Activated CD8-positive, alpha-beta memory T cell treated with anti-CD3 and anti-CD28 coated beads, Interleukin-2, amount 50 U/mL, for 24 hours (primary cell): ENCODE measurements around the gene MCC.
"Not testable (repeated sequence)": the region's sequence is repeated elsewhere in the genome, so short reads cannot be mapped to it uniquely, and the experiment has no call there.

Source experiments
- DNase-seq: peaks from one replicate; pipeline ENCODE4 v3.0.0-alpha.2; 2020; ENCODE audit errors: extremely low read depth

MCC gene

GRCh38 chr5:113081881-113082546 is 406.2 kb downstream of the MCC start:
- DNase-seq: no peak

DNA sequence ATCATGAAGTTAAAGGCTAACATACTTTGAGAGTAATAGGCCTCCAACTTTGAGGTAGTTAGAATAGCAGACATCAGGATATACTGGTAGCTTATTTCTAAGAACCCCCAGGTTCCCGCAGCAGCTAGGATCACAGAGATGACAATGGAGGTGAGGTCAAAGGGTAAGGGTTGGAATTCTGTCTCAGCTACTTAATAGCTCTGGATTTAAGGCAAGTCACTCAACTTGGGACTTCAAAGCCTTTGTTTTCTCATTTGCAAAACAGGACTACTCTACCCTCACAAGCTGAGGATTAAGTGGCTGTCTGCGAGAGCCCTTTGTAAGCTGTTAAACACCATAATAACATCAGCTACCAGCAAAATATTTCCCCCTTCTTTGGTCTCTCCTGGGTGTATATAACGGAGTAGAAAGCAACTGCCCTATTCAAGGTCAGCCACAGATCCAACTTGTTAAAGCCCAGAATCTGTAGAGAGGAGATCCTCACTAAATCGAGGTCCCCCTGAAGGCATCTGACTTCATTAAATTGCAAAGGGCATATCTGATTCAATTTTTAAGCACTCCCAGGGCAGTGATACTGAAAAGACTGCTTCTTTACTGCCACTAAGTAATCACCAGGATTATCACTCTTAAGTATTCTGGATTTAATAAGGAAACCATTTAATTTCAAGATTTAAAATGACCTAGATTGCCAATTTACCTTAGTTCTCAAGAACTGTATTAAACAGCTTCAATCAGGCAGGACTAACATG is 407.0 kb downstream of the MCC start:
- no peak for DNase-seq

GRCh38 chr5:113076649-113077048 is 411.6 kb downstream of the MCC start:
- not testable (repeated sequence) for DNase-seq

GRCh38 chr5:113075019-113075418 is 413.2 kb downstream of the MCC start:
- no peak for DNase-seq

DNA sequence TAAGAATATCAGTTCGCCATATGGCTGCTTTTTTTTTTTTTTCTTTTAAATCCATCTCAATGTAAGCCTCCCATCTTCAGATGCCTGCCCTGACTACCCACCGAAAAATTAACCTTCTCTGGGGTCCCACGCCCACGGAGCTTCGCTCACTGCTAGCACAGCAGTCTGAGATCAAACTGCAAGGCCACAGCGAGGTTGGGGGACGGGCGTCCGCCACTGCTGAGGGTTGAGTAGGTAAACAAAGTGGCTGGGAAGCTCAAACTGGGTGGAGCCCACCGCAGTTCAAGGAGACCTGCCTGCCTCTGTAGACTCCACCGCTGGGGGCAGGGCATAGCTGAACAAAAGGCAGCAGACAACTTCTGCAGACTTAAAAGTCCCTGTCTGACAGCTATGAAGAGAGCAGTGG is 414.6 kb downstream of the MCC start:
- DNase-seq: not testable (repeated sequence)

DNA sequence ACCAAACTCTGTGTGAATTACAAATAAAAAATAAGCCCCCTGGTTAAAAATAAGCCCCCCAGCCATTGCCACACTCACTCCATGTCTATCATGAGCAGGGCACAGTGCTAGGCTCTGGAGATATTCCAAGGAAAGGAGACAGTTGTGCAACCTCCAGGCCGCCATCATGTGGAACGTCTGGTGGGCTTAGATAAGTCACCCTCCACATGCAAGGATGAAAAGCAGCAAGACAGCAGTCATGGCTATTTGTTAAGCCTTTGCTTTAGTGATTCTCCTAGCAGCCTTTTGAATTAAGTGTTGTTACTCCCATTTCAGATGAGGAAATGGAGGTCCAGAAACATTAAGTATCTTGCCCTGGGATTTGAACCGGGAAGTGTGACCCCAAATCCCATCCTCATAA is 416.9 kb downstream of the MCC start:
- no peak for DNase-seq

DNA sequence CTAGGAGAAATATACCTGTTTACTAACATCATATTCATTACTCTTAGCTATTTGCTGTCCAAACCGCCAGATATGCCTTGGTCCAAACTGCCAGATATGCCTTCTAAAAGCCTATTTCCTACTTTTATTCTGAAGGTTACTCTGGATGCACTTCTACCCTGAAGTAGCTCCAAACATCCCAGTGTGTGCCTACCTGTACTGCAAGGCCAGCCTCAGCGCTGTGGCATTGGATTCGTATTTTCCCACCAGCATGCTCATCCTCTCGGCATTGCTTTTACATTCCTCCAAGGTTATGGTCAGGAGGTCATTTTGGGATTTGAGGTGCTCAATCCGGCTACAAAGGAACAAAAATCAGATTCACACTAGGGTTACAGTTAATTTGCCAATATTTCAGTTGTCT is 417.4 kb downstream of the MCC start:
- DNase-seq: no peak

- no peak for DNase-seq
Observed at GRCh38 chr5:113068559-113068958, 419.7 kb downstream of the MCC start.

- DNase-seq: no peak
Observed at GRCh38 chr5:113067635-113068344, 420.5 kb downstream of the MCC start.

DNA sequence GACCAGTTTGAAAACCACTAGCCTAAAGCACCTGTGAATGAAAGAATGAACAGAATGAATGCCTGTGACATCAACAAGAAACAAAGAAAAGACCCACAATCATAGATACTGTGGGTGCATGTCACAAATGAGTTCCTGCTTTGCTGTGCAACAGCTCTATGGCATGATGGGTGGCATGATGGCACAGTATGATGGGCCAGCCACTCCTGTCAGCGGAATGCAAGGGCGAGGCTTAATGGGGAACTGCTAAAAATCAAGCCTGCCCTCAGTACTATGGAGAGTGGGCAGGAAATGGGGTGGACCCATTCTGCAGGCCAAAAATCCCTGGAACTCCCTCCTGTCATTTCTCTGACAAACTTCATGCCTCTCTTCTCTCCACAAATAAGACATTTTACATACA is 422.6 kb downstream of the MCC start:
- no peak for DNase-seq

DNA sequence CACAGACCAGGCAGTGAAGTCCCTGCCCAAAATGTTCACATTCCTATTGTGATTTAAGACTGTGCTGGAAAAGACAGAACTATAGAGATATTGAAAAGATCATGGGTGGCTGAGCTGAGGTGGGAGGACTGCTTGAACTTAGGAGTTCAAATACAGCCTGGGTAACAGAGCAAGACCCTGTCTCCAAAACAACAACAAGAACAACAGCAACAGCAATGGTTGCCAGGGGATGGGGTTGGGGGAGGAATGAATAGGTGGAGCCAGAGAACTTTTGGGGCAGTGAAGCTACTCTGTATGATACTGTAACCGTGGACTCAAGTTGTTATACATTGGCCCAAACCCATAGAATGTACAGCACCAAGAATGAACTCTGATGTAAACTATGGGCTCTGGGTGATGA is 423.4 kb downstream of the MCC start:
- DNase-seq: no peak

- DNase-seq: no peak
Observed at GRCh38 chr5:113063927-113064326, 424.3 kb downstream of the MCC start.

GRCh38 chr5:113062869-113063508 is 425.3 kb downstream of the MCC start:
- no peak for DNase-seq

DNA sequence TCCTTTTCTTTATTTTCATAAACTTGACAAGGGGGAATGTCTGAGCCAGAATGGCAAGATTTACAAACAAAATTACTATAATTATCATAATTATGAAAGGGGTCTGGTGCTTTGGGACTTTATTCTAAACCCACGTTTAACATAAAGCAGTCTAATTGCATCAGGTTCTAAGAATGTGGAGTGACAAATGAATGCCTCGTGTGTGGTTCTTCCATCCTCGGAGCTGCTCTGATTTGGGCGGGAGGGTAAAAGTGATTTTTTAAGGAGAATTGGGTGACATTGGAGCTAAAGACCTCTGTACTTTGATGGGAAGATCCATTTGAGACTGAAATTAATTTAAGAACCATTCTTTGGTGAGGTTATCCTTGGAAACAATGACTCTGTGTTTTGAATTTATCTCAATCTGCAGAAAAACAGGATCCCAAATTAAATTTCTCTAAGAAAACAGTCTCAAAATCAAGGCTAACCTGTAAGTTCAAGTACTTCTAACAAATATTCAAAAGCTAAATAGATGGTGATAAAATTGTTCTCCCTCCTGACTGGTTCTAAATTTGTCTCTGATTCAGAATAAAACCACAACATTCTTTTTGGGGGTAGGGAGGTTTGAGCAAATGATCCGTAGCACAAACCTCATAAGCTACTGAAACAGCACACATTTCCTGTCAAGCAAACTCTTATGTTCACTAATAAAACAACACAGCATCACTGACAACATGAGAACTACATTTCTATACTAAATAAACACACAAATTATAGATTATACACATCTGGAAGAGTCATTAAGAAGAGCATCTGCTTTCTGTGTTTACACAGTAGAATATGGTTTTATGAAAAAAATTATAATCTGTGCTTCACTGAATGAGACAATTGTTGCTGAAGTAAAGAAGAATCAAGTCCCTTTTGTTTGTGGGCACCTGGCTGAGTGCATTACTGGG is 426.1 kb downstream of the MCC start:
- DNase-seq: no peak

DNA sequence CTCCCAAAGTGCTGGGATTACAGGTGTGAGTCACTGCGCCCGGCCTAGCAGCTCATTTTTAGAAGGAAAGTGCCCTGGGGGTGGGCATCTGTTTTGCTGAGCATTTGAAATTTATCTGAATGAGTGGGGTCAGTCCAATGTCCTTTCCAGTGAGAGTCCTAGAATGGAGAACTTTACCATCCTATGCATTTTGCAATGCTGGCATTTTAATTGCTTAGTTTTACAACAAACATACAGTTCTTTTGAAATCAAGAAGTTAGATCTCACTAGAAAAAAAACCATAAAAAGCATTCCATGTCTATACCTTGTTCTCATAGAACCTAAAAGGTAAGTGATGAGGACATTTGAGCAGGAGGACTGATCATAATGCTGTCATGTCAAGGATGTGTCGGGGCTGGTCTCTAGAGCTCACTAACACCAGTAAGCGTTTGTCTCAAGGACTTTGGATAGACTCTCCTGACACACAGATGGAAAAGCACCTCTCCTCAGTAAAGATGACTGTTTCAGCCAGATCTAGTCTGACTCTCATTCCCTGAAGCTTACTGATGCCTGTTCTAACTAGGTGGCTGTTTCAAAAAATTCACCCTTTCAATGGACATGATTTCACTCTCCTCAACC is 427.7 kb downstream of the MCC start:
- DNase-seq: no peak

GRCh38 chr5:113059232-113060040 is 428.8 kb downstream of the MCC start:
- DNase-seq: no peak

GRCh38 chr5:113058706-113059226 is 429.5 kb downstream of the MCC start:
- DNase-seq: no peak

- DNase-seq: no peak
Observed at GRCh38 chr5:113058269-113058668, 430.0 kb downstream of the MCC start.

DNA sequence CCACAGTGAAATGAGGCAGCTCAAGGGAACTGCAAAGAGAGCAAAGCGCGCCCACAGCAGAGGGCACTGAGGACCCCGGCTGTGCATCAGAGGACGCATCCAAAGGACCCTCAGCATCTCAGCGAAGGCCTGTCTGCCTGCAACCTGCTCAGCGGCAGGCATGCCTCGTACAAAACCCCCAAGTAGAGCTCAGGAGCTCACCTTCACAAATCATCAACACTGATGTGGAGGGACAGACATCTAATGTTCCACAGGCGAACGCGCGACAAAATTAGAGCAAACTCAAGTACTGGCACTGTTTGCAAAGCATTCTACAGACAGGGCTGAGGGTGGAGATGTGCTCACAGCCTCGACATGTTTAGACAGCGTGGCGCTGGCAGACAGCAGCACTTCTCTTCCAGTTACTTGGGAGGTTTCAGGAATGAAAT is 430.7 kb downstream of the MCC start:
- no peak for DNase-seq

GRCh38 chr5:113056988-113057387 is 431.3 kb downstream of the MCC start:
- no peak for DNase-seq
